KG1 (cell line): ENCODE measurements around the gene SCAP.

ENCODE experiments used
- DNase-seq: peaks from one replicate; lab custom pipeline; 2025; lab: John Stamatoyannopoulos, UW

The SCAP gene

DNA sequence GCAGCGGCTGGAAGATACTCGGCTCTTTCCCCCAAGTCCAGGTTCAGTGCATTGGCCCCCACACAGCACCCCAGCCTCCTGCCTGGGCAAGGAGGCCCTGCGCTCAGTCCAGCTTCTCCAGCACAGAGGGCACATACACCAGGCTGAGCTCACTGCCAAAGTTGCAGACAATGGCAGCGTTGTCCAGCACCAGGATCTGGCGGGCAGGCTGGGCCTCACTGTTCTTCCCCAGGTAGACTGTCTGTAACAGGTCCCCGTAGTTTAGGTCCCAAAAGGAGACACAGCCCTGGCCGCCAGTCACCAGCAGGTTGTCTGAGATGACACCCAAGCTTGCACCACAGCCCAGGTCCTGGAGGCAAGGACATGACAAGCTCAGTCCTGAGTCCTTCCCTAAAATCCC, 62.0 kb downstream of the SCAP start:
- no peak for DNase-seq

DNA sequence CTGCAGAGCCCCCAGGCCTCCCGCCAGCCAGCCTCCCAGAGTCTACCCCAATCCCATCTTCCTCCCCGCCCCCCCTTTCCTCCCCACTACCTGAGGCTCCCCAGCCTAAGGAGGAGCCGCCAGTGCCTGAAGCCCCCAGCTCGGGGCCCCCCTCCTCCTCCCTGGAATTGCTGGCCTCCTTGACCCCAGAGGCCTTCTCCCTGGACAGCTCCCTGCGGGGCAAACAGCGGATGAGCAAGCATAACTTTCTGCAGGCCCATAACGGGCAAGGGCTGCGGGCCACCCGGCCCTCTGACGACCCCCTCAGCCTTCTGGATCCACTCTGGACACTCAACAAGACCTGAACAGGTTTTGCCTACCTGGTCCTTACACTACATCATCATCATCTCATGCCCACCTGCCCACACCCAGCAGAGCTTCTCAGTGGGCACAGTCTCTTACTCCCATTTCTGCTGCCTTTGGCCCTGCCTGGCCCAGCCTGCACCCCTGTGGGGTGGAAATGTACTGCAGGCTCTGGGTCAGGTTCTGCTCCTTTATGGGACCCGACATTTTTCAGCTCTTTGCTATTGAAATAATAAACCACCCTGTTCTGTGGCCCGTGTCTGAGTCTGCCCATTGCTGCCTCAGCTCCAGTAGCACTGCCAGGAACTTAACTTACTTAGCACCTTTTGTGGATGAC, 62.8 kb downstream of the SCAP start:
- DNase-seq, result no peak

DNA sequence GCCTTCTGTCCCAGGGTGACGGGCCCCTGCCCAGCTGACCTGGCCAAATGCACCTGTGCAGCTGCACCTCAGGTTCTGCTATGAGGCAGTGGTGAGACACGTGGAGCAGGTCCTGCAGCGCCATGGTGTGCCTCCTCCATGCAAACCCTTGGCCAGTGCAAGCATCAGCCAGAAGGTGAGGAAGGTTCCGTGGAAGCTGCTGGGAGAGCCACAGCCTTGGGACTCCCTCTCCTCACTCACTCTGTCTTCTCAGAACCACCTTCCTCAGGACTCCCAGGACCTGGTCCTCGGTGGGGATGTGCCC, 63.3 kb downstream of the SCAP start:
- no peak for DNase-seq

DNA sequence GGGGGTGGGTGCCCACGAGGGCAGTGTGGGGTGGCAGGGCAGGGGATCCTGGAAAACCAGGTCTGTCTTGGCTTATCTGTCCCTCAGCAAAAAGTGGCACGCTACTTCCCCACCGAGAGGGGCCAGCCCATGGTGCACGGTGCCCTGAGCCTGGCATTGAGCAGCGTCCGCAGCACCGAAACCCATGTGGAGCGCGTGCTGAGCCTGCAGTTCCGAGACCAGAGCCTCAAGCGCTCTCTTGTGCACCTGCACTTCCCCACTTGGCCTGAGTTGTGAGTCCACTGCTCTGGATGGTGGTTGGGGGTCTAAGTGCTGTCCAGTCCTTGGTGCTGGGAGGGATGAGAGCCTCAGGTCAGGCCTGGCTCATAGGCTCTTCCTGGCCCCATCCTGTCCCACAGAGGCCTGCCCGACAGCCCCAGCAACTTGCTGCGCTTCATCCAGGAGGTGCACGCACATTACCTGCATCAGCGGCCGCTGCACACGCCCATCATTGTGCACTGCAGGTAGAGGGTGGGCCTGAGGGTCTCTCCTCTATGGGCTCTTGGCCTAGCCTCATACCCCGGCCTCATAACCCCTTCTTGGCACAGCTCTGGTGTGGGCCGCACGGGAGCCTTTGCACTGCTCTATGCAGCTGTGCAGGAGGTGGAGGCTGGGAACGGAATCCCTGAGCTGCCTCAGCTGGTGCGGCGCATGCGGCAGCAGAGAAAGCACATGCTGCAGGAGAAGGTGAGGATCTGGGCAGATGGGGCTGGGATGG, 63.9 kb downstream of the SCAP start:
- DNase-seq, result no peak

DNA sequence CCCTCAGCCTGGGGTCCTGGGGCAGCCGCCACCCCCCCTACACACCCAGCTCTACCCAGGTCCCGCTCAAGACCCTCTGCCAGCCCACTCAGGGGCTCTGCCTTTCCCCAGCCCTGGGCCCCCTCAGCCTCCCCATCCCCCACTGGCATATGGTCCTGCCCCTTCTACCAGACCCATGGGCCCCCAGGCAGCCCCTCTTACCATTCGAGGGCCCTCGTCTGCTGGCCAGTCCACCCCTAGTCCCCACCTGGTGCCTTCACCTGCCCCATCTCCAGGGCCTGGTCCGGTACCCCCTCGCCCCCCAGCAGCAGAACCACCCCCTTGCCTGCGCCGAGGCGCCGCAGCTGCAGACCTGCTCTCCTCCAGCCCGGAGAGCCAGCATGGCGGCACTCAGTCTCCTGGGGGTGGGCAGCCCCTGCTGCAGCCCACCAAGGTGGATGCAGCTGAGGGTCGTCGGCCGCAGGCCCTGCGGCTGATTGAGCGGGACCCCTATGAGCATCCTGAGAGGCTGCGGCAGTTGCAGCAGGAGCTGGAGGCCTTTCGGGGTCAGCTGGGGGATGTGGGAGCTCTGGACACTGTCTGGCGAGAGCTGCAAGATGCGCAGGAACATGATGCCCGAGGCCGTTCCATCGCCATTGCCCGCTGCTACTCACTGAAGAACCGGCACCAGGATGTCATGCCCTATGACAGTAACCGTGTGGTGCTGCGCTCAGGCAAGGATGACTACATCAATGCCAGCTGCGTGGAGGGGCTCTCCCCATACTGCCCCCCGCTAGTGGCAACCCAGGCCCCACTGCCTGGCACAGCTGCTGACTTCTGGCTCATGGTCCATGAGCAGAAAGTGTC, 64.7 kb downstream of the SCAP start:
- no peak for DNase-seq

DNA sequence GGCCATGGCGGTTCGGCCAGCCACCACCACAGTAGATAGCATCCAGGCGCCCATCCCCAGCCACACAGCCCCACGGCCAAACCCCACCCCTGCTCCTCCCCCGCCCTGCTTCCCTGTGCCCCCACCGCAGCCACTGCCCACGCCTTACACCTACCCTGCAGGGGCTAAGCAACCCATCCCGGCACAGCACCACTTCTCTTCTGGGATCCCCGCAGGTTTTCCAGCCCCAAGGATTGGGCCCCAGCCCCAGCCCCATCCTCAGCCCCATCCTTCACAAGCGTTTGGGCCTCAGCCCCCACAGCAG, 65.4 kb downstream of the SCAP start:
- no peak for DNase-seq

DNA sequence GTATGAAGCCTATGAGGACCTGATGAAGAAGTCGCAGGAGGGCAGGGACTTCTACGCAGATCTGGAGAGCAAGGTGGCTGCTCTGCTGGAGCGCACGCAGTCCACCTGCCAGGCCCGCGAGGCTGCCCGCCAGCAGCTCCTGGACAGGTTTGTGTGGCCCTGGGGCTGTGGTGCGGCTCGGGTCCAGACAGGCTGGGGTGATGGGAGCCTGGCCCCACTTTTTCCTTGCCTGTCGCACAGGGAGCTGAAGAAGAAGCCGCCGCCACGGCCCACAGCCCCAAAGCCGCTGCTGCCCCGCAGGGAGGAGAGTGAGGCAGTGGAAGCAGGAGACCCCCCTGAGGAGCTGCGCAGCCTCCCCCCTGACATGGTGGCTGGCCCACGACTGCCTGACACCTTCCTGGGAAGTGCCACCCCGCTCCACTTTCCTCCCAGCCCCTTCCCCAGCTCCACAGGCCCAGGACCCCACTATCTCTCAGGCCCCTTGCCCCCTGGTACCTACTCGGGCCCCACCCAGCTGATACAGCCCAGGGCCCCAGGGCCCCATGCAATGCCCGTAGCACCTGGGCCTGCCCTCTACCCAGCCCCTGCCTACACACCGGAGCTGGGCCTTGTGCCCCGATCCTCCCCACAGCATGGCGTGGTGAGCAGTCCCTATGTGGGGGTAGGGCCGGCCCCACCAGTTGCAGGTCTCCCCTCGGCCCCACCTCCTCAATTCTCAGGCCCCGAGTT, 65.9 kb downstream of the SCAP start:
- DNase-seq, result no peak

DNA sequence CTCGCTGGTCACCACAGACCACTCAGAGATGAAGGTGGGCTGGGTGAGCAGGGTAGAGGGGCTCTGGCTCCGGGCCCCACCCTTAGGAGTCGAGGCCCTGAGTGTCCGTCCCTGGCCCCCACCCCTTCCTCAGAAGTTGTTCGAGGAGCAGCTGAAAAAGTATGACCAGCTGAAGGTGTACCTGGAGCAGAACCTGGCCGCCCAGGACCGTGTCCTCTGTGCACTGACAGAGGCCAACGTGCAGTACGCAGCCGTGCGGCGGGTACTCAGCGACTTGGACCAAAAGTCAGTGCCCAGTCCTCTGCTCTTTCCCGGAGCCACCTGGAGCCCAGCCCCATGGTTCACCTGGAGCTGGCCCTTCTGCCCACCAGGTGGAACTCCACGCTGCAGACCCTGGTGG, 66.5 kb downstream of the SCAP start:
- DNase-seq, result no peak

DNA sequence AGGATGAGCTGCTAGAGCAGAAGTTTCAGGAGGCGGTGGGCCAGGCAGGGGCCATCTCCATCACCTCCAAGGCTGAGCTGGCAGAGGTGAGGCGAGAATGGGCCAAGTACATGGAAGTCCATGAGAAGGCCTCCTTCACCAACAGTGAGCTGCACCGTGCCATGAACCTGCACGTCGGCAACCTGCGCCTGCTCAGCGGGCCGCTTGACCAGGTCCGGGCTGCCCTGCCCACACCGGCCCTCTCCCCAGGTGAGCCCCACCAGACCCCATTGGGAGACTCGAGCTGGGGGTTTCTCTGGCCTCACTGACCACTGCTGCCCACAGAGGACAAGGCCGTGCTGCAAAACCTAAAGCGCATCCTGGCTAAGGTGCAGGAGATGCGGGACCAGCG, 66.9 kb downstream of the SCAP start:
- no peak for DNase-seq

DNA sequence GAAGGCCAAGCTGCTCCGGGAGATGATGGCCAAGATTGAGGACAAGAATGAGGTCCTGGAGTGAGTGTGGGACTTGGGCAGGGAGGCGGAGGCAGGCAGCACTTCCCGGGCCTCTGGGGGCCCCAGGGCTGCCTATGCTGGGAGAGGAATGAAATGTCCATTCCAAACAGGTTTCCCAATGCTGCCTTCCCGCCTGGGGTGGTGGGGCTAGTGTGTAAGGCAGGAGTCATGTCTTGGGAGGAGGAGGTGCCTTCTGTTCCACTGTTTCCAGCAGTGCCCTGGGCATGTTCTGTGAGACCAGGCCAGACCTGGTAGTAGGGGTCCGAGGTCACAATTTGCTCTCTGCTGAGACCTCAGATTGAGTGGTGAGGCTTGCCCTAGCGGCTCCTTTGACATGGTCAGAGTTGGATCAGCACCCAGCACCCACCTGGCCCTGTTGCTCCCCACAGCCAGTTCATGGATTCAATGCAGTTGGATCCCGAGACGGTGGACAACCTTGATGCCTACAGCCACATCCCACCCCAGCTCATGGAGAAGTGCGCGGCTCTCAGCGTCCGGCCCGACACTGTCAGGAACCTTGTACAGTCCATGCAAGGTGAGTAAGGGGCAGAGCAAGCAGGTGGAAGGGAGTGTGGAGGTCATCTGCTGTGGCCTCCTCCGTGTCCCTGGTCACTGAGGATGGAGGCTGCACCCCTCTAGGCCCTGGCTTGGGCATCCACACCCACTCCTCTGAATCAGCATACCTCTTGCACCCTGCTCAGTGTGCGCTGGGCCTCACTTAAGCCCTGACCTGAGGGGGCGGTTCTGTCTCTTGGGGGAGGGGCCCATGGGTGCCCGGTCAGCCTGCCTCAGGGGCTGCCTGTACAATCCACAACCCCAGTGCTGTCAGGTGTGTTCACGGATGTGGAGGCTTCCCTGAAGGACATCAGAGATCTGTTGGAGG, 67.6 kb downstream of the SCAP start:
- DNase-seq, result no peak

DNA sequence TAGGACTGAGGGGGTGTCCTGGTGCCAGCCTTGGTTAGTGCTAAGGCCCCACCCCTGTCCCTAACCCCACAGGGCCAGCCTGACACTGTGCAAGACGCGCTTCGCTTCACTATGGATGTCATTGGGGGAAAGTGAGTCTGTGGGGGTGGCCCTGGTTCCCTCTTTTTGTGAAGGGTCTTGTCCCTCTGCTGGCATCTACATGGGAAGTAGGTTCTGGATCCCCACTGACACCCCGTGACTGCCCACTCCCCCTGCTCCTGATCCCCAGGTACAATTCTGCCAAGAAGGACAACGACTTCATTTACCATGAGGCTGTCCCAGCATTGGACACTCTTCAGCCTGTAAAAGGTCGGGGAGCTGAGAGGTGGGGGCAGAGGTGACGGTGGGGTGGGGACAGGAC, 68.5 kb downstream of the SCAP start:
- DNase-seq, result no peak

DNA sequence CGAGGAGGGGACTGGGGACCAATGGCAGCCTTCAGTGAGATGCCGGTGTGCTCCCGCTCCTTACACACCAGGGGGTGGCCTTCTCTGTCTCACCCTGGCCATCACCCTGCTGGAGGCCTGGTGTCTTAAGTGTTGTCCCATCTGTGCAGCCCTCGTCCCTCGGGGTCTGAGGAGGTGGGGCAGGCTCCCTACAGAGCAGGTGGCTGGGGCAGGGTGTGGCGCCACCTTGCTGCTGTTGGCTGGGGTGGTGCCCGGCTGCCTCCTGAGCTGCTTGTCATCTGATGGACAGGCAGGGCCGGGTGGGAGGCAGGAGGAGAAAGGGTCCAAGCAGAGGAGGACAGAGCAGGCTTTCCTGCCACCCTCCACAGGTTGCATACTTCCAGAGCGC, 69.0 kb downstream of the SCAP start:
- DNase-seq, result no peak

DNA sequence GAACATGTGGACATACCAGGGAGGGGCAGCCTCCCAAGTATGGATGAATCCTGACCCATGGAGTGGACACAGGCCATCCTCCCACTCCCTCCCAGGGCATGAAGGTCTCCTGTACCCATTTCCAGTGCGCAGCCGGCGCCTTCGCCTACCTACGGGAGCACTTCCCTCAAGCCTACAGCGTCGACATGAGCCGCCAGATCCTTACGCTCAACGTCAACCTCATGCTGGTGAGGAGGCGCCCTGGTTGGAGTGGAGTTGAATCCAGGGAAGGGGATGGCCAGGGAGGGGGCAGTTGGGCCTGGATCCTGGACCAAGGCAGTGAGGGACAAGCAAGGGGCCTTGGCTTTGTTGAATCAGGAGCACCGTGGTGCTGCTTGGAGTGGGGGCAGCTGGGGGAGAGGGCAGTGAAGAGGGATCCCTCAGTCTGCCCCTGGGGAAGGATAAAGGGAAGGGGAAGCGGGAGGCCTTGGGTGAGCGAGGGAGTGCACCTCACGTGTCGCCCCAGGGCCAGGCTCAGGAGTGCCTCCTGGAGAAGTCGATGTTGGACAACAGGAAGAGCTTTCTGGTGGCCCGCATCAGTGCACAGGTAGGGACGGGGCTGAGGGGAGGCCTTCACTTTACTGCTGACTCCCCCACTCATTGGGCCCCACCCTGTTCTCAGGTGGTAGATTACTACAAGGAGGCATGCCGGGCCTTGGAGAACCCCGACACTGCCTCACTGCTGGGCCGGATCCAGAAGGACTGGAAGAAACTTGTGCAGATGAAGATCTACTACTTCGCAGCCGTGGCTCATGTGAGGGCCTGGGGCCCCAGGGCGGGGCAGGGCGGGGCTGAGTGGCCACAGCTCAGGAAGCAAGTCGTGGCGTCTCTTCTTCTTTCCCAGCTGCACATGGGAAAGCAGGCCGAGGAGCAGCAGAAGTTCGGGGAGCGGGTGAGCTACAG, 69.7 kb downstream of the SCAP start:
- DNase-seq, result no peak

DNA sequence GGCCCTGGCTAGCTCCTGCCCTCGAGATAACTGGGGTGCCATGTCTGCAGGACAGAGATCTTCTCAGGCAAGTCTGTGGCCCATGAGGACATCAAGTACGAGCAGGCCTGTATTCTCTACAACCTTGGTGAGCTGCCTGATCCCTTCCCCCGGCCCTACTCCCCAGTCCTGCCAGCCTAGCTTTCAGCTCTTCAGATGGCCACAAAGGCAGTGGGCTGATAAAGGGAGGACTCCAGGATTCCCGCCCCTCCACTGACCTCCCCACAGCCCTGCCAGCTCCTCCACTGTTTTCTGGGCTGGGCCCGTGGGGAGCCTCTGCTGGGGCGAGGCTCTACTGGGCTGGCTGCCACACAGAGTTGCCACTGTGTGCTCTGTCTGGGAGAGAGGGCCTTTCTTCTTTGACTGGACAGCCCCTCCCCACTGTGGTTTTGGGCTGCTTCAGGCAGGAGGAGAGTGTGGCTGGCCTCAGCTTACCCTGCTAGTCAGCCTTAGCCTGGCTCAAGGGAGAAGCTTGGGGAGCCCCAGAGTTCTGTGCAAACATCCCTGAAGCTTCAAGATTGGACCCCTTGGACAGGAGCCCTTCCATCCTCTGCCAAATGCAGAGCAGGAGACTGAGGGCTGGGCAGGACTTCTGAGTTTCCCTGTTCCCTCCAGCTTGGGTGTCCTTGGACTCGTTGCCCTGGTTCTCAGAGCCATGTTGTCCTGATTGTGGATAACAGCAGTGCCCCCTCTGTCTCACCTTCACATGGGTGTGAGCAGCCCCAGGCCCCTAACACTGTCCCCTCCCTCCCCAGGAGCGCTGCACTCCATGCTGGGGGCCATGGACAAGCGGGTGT, 70.6 kb downstream of the SCAP start:
- no peak for DNase-seq

DNA sequence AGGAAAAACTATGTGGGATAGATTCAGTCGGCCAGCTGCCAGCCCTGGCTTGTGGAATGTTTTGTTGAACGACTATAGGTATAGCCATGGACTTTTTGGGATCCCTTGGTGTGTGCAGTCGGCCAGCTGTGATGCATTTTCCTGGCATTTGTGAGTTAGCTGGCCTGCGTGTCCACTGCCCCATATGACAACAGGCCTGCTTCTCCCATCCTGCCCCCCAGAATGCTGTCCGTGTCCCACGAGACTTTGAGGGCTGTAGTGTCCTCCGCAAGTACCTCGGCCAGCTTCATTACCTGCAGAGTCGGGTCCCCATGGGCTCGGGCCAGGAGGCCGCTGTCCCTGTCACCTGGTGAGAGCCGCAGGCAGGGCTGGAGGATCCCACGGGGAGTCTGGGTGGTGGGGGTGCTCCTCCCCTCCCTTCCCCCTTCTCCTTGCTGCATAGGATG, 71.3 kb downstream of the SCAP start:
- DNase-seq, result no peak

DNA sequence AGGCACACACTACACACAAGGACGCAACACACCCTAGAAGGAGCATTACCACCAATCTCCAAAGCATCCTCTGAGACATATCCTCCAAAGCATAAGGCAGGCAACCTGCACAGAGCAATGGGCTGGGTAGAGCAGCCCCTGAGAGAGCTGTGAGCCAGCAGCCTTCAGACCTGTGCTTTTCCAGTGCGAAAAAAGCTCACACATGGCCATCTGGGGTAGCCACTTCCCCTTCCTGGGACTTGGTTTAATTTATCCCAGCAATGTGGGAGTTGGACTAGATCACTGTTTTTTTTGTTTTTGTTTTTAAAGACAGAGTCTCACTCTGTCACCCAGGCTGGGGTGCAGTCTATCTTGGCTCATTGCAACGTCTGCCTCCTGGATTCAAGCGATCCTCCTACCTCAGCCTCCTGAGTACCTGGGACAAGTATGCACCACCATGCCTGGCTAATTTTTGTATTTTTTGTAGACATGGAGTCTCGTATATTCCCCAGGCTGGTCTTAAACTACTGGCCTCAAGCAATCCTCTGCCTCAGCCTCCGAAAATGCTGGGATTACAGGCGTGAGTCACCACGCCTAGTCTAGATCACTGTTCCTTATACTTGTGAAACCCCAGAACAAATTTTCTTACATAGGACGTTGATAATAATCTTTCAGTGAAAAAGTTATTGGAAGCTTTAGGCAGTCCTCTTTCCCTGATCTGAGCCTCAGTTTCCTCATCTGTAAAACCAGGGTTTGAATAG, 76.0 kb downstream of the SCAP start:
- DNase-seq, result no peak

DNA sequence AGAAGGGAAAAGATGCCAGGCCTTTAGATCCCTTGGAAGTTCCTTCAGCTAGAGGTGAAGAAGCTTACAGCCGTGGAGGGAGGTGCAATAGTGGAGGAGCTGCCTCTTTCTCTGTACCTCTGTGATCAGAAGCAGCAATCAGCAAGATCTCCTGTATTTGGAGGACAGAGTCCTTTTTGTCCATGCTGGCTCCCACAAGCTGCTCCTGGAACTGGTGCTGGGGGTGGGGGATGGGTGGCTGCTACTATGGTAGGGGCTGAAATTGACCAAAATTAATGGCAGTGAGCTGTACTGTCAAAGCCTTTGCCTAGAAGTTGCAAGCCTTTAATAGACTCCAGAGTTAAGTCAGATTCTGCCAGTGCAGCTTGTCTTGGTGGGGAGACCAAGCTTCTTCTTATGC, 76.7 kb downstream of the SCAP start:
- no peak for DNase-seq

DNA sequence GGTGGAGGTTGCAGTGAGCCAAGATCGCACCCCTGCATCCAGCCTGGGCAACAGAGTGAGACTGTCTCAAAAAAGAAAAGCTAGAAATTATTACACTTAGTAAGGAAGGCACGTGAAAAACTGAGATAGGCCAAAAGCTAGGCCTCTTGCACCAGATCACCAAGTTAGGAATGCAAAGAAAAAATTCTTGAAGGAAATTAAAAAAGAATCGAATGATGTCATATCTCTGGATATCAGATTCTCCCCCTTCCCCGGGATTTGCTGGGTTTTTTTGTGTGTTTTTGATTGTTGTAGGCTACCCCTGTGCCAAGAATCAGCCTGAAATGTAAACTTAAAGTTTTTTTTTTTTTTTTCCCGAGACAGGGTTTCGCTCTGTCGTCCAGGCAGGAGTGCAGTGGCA, 77.5 kb downstream of the SCAP start:
- no peak for DNase-seq

DNA sequence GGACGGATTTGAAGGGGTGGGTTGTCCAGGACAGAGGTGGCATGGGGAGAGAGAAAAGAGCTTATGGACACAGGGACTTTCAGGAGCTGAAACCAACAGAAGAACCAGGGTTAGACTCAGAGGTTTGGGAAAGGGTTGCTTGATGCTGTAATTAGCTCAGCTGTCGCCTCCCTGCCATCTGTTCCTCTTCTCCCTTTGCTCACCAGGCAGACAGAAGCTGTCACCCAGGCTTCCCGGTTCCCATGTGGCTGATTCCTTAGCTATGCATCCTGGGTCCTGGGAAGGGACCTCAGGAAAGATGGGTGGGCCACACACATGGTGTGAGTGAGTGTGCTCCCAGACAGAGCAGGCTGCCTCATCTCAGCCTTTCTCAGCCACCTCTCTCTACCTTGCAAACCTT, 80.9 kb downstream of the SCAP start:
- no peak for DNase-seq
